GM18526 (cell line): ENCODE data around the gene PCNP.

Source experiments
- POLR2A ChIP-seq: IDR thresholded peaks from 3 replicates; pipeline ENCODE4 v1.6.1; 2011; ENCODE audit not compliant: insufficient read length; ENCODE audit errors: extremely low read depth

PCNP gene

GRCh38 chr3:101619734-101620133 is 45.8 kb downstream of the PCNP start:
- no peak for TF ChIP-seq POLR2A

- no peak for TF ChIP-seq POLR2A
Measured at GRCh38 chr3:101623656-101624055, 49.7 kb downstream of the PCNP start.

DNA sequence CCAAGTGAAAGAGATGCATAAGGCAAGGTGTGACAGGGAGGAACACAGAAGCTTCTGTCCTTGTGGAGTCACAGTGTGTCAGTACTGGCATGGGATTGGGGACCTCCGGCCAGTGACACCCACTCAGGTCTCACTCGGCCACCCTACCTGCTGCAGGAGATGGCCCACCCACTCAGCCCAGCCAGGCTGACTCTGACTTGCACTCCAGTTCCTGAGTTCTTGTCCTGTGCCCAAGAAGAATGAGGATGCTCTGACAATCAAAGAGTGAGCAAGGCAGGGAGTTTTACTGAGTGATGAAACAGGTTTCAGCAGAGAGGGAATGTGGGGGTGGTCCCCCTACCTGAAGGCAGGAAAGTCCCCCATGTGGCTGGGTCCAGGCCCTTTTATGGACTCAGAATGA is 50.9 kb downstream of the PCNP start:
- no peak for TF ChIP-seq POLR2A

DNA sequence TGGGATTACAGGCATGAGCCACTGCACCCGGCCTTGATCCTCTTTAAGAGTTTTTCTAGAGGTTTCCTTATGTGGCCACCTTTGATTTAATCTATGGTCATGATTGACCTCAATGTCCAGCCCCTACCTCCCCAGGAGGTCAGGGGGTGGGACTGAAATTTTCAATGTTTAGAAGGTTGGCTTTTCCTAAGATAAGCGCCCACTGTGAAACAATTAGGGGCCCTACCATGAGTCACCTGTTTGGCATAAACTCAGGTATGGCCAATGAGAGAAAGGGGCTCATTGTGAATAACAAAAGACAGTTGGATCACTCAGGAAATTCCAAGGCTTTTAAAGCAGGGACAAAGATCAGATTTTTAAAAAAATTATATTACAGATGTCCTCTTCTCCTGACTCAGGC is 51.9 kb downstream of the PCNP start:
- TF ChIP-seq POLR2A, result no peak

- TF ChIP-seq POLR2A, result no peak
Measured at GRCh38 chr3:101629219-101629618, 55.2 kb downstream of the PCNP start.

GRCh38 chr3:101631098-101631796 is 57.3 kb downstream of the PCNP start:
- TF ChIP-seq POLR2A, result no peak

GRCh38 chr3:101632586-101632985 is 58.6 kb downstream of the PCNP start:
- TF ChIP-seq POLR2A, result no peak

DNA sequence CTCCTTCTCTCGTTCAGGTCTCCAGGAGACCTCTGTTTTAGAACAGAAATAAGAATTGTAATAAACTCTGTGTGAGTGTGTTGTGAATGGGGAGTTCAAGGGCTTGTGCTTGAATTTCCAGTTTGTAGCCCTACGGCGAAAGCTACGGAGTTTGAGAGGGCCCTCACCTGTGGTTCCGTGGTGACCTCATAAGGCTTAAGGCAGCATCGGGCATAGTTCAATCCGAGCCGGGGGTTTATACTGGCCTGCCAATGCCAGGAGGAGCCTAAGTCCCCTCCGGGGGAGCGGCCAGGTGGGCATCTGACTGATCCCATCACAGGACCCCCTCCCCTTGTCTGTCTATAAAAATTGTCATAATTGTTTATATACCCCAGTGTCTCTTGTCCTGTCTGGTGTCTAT is 59.2 kb downstream of the PCNP start:
- TF ChIP-seq POLR2A, result no peak

- no peak for TF ChIP-seq POLR2A
Measured at GRCh38 chr3:101634591-101635196, 60.7 kb downstream of the PCNP start.

DNA sequence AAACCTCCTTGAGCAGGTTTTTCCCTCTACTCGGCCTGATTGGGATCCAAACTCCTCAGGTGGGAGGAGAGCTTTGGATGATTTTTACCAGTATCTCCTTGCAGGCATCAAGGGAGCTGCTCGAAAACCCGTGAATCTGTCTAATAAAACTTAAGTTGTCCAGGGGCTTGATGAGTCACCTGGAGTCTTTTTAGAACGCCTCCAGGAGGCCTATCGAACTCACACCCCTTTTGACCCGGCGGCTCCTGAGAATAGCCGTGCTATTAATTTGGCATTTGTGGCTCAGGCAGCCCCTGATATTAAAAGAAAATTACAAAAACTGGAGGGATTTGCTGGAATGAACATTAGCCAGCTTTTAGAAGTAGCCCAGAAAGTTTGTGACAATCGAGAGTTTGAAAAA is 61.4 kb downstream of the PCNP start:
- TF ChIP-seq POLR2A, result no peak

GRCh38 chr3:101635954-101636798 is 62.2 kb downstream of the PCNP start:
- TF ChIP-seq POLR2A, result no peak

DNA sequence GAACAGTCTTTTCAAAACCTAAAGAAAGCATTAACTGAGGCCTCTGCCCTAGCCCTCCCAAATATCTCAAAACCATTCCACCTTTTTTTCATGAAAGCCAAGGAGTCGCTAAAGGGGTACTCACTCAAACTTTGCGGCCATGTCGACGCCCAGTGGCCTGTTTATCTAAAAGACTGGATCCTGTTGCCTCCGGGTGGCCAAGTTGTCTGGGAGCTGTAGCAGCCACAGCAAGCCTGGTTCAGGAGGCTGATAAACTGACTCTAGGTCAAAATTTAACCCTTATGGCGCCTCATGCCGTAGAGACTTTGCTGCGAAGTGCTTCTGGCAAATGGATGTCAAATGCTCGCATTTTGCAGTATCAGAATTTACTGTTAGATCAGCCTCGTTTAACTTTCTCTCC is 63.5 kb downstream of the PCNP start:
- no peak for TF ChIP-seq POLR2A

DNA sequence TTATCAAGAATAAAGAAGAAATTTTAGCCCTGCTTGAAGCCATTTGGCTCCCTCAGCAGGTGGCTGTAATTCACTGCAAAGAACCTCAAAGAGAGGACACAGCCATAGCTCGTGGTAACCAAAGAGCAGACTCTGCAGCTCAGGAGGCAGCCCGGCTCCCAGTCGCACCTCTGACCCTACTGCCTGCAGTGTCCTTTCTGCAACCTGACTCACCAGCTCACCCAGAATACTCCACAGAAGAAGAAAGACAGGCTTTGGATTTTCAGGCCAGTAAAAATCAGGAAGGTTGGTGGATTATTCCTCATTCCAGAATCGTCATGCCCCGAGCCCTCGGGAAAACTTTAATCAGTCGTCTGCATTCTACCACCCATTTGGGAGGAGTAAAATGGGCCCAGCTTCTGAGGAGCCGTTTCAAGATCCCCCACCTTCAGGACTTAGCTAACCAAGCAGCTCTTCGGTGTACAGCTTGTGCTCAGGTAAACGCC is 64.3 kb downstream of the PCNP start:
- TF ChIP-seq POLR2A, result no peak

GRCh38 chr3:101639280-101639963 is 65.4 kb downstream of the PCNP start:
- no peak for TF ChIP-seq POLR2A

- no peak for TF ChIP-seq POLR2A
Measured at GRCh38 chr3:101640256-101640655, 66.3 kb downstream of the PCNP start.
